Measurements from ENCODE around the gene EYA2.

DNA sequence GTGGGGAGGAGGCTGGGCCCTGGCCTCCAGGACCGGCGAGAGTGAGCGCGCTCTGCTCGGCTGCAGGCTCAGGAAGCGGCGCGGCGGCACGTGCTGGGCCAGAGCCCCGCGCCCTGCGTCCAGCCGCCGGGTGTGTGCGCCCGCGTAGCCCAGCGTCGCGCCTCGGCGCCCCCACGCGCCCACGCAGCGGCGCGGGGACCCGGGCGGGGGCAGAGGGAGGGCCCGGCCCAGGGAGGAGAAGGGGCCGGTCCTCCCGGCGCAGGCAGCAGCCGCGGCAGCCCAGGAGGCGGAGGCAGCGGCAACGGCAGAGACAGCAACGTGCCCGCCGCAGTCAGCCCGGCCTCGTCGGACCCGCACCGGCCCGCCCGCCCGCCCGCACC lies at the start of gene EYA2:
- TF ChIP-seq, protein P1, sequence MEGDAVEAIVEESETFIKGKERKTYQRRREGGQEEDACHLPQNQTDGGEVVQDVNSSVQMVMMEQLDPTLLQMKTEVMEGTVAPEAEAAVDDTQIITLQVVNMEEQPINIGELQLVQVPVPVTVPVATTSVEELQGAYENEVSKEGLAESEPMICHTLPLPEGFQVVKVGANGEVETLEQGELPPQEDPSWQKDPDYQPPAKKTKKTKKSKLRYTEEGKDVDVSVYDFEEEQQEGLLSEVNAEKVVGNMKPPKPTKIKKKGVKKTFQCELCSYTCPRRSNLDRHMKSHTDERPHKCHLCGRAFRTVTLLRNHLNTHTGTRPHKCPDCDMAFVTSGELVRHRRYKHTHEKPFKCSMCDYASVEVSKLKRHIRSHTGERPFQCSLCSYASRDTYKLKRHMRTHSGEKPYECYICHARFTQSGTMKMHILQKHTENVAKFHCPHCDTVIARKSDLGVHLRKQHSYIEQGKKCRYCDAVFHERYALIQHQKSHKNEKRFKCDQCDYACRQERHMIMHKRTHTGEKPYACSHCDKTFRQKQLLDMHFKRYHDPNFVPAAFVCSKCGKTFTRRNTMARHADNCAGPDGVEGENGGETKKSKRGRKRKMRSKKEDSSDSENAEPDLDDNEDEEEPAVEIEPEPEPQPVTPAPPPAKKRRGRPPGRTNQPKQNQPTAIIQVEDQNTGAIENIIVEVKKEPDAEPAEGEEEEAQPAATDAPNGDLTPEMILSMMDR (IDR thresholded peaks at IDR 0.05; ENCODE audit: poor library complexity), result no peak
- TF ChIP-seq EZH2 (IDR thresholded peaks at IDR 0.05; ENCODE audit: borderline replicate concordance), result no peak

Data from hepatocyte (in vitro differentiated cells).